GM12878 (cell line): Measurements from ENCODE around the gene RGSL1. TPM values are rescaled to one million over a fixed set of nuclear protein-coding genes. Genes with fewer than 3 reads are reported as not detected.
A peak's percentile ranks its signal among the peaks of the same experiment; 100 is the strongest.

Experiments used
- ATAC-seq: fragments of 200-7000 bp; cut with Tn5 transposase; 3 replicates; pipeline ENCODE4 v1.9.1; 2020; ENCODE audit warnings: mild to moderate bottlenecking, moderate library complexity
- BruUV-seq: library from RNA; stranded (reverse); fragments of 400-500 nt; replicated peaks from 2 replicates; lab custom pipeline; 2021; lab: Mats Ljungman, UMichigan
- CTCF ChIA-PET: fragments of 300-600 bp; sonication (Branson Sonifier 250); formaldehyde crosslinking; extraction: SDS; loops from one replicate; lab custom pipeline; 2021; ENCODE audit warnings: inconsistent platforms; lab: Yijun Ruan, JAX
- POLR2A ChIA-PET: fragments of 350-600 bp; formaldehyde crosslinking; extraction: SDS; loops from one replicate; lab custom pipeline; 2021; ENCODE audit warnings: inconsistent platforms; lab: Charles Lee
- RAD21 ChIA-PET: fragments of 300-600 bp; sonication (Branson Sonifier 250); formaldehyde crosslinking; loops from one replicate; lab custom pipeline; 2023; ENCODE audit warnings: antibody characterized with exemption; ENCODE audit not compliant: unreplicated experiment; lab: Charles Lee
- SMC1A ChIA-PET: fragments of 300-600 bp; sonication (Branson Sonifier 250); formaldehyde crosslinking; loops from one replicate; lab custom pipeline; 2023; ENCODE audit not compliant: unreplicated experiment, uncharacterized antibody; lab: Charles Lee
- DNase-seq: peaks from one replicate; pipeline ENCODE4 v3.0.0-alpha.2; 2011; ENCODE audit warnings: low read depth, low spot score
- FAIRE-seq: peaks from 3 replicates; lab custom pipeline; 2011; peaks lifted over from hg19 to GRCh38; lab: Jason Lieb, UNC
- H2AFZ ChIP-seq: 2 replicates; pipeline ENCODE4 v1.6.0; 2011; ENCODE audit warnings: low read depth, low read length, control low read depth; ENCODE audit not compliant: control insufficient read depth
- H3K27ac ChIP-seq: 2 replicates; pipeline ENCODE4 v1.5.1; 2011; ENCODE audit warnings: control low read depth; ENCODE audit not compliant: control insufficient read depth, insufficient read depth
- H3K27me3 ChIP-seq, 2 experiments: replicated peaks in 1 of 2; 2 replicates each; pipeline versions ENCODE4 v1.6.0 to v1.6.1; 2011; ENCODE audit warnings: low read length in 1 of 2; ENCODE audit not compliant: control insufficient read depth in 2 of 2, insufficient read depth in 2 of 2
- H3K36me3 ChIP-seq, 2 experiments: 2 replicates each; pipeline ENCODE4 v1.5.1; 2011; ENCODE audit warnings: low read length in 1 of 2; ENCODE audit not compliant: control insufficient read depth in 2 of 2, insufficient read depth in 2 of 2
- H3K4me1 ChIP-seq: 2 replicates; pipeline ENCODE4 v1.6.1; 2011; ENCODE audit warnings: mild to moderate bottlenecking, low read length, moderate library complexity, mixed read lengths; ENCODE audit not compliant: control insufficient read depth, insufficient read depth
- H3K4me2 ChIP-seq: 2 replicates; pipeline ENCODE4 v1.6.0; 2011; ENCODE audit warnings: control low read depth; ENCODE audit not compliant: control insufficient read depth, insufficient read depth
- H3K4me3 ChIP-seq: fragments of 200-600 bp; sonication (generic); 2 replicates; pipeline ENCODE4 v1.5.1; 2016
- H3K79me2 ChIP-seq: 2 replicates; pipeline ENCODE4 v1.6.0; 2011; ENCODE audit warnings: low read length; ENCODE audit not compliant: control insufficient read depth, insufficient read depth
- H3K9ac ChIP-seq: 2 replicates; pipeline ENCODE4 v1.8.0; 2011; ENCODE audit warnings: low read length, control low read depth, mixed read lengths; ENCODE audit not compliant: control insufficient read depth, insufficient read depth
- H3K9me3 ChIP-seq: replicated peaks from 3 replicates; pipeline ENCODE4 v1.5.1; 2011; ENCODE audit warnings: mild to moderate bottlenecking, low read length; ENCODE audit not compliant: control insufficient read depth, insufficient read depth
- H4K20me1 ChIP-seq: 2 replicates; pipeline ENCODE4 v1.6.0; 2011; ENCODE audit not compliant: control insufficient read depth, insufficient read depth
- CBFB ChIP-seq: IDR thresholded peaks from 2 replicates; pipeline ENCODE4 v1.6.1; 2016; ENCODE audit warnings: antibody characterized with exemption, low read depth
- CEBPB ChIP-seq, 2 experiments: fragments of 150-350 bp in 1 of 2; IDR thresholded peaks; 2 replicates each; pipeline ENCODE4 v1.6.1; 2012 to 2014; ENCODE audit warnings: low read depth in 2 of 2, low read length in 2 of 2, borderline replicate concordance in 1 of 2, inconsistent platforms in 1 of 2
- CEBPZ ChIP-seq: fragments of 150-350 bp; IDR thresholded peaks from 2 replicates; pipeline ENCODE4 v1.6.1; 2016; ENCODE audit warnings: low read depth, low read length
- CHD4 ChIP-seq: fragments of 200-600 bp; sonication (generic); IDR thresholded peaks from 2 replicates; pipeline ENCODE4 v1.6.1; 2016; ENCODE audit warnings: mild to moderate bottlenecking
- E4F1 ChIP-seq: fragments of 450-650 bp; IDR thresholded peaks from 2 replicates; pipeline ENCODE4 v1.6.1; 2018; ENCODE audit warnings: borderline replicate concordance, mild to moderate bottlenecking; ENCODE audit not compliant: partially characterized antibody
- FOXK2 ChIP-seq: fragments of 450-650 bp; IDR thresholded peaks from 2 replicates; pipeline ENCODE4 v1.6.1; 2017; ENCODE audit warnings: mild to moderate bottlenecking, moderate library complexity
- KLF5 ChIP-seq: fragments of 450-650 bp; IDR thresholded peaks from 2 replicates; pipeline ENCODE4 v1.6.1; 2014; ENCODE audit warnings: mild to moderate bottlenecking; ENCODE audit not compliant: partially characterized antibody
- MAX ChIP-seq: IDR thresholded peaks from 2 replicates; pipeline ENCODE4 v1.6.1; 2012; ENCODE audit warnings: low read depth, low read length, improper control_type of control experiment
- MEF2A ChIP-seq: IDR thresholded peaks from 2 replicates; pipeline ENCODE4 v1.6.1; 2011; ENCODE audit warnings: low read depth, mild to moderate bottlenecking, low read length, moderate library complexity; ENCODE audit not compliant: insufficient read depth
- NBN ChIP-seq: fragments of 450-650 bp; IDR thresholded peaks from 2 replicates; pipeline ENCODE4 v1.6.1; 2016
- NFIC ChIP-seq: IDR thresholded peaks from 2 replicates; pipeline ENCODE4 v1.6.1; 2012; ENCODE audit warnings: low read depth, mild to moderate bottlenecking, inconsistent platforms, low read length, moderate library complexity
- PAX8 ChIP-seq: fragments of 450-650 bp; IDR thresholded peaks from 2 replicates; pipeline ENCODE4 v1.6.1; 2017; ENCODE audit warnings: mild to moderate bottlenecking, moderate library complexity
- PBX3 ChIP-seq: IDR thresholded peaks from 2 replicates; pipeline ENCODE4 v1.6.1; 2011; ENCODE audit warnings: mild to moderate bottlenecking, low read depth, low read length, moderate library complexity; ENCODE audit not compliant: insufficient replicate concordance
- RCOR1 ChIP-seq: conservative IDR thresholded peaks from 2 replicates; pipeline ENCODE4 v1.6.1; 2012; ENCODE audit warnings: low read depth, low read length, improper control_type of control experiment
- SMARCA5 ChIP-seq: fragments of 450-650 bp; IDR thresholded peaks from 2 replicates; pipeline ENCODE4 v1.6.1; 2017; ENCODE audit warnings: mild to moderate bottlenecking
- WGBS: methylation state at CpG from one replicate; pipeline ENCODE4 v1.1.6; 2016; ENCODE audit warnings: low lambda C conversion rate; ENCODE audit not compliant: insufficient replicate concordance, insufficient coverage; ENCODE audit errors: missing lambda C conversion rate; 5-methylcytosine and 5-hydroxymethylcytosine counted together
- in situ Hi-C: fragments of 300-500 bp; cut with MboI; formaldehyde crosslinking; loops from 9 replicates; pipeline ENCODE4 v1.14.3; 2018; ENCODE audit warnings: mixed read lengths
- intact Hi-C: fragments of 100-400 bp; cut with micrococcal nuclease; formaldehyde crosslinking; loops from one replicate; pipeline ENCODE4 v1.14.2; 2022; ENCODE audit not compliant: unreplicated experiment
- polyA plus RNA-seq, 11 experiments: library from polyadenylated mRNA; depleted of rRNA in 4 of 11; unstranded in 6 of 11; stranded (reverse) in 5 of 11; fragments of >200 nt; fragmentation: Nextera tagmentation in 4 of 11; fragmentation: Illumina TruSeq in 1 of 11; extraction: Ambion mirVana in 4 of 11; extraction: Trizol in 1 of 11; gene quantifications; 1 replicate in 1 of 11; 2 replicates in 10 of 11; pipeline versions ENCODE4 v1.2.1 to v1.2.3, GENCODE V29; 2011 to 2016; ENCODE audit warnings: inconsistent platforms in 2 of 11, missing spikeins in 2 of 11, low read depth in 1 of 11
- total RNA-seq, 4 experiments: library from RNA; depleted of rRNA in 3 of 4; stranded (reverse); fragments of >200 nt in 3 of 4; fragmentation: Illumina TruSeq in 1 of 4; extraction: Trizol in 1 of 4; gene quantifications; 2 replicates each; pipeline versions ENCODE4 v1.2.1 to v1.2.3, GENCODE V29; 2013 to 2021

The RGSL1 gene
- total and polyA plus RNA-seq, 10 of the 15 experiments (the other 5 are each of a cell fraction or from before 2014, with no cell fraction given) = 0.05 to 0.28 (median 0.27) TPM; not detected in 5

GRCh38 chr1:182484067-182484466 lies 34.1 kb downstream of the RGSL1 start:
- Histone ChIP-seq H3K27me3 (no peaks in the 10 kb centered on the region), H4K20me1 (no peaks in the 10 kb centered on the region), H3K4me2 (no peak overlapping the region), H3K27ac (no peak overlapping the region), H3K9ac (no peak overlapping the region), H3K36me3 (no peaks in the 10 kb centered on the region), H3K4me1 (no peaks in the 10 kb centered on the region), H3K9me3 (no peaks in the 10 kb centered on the region), H3K79me2 (no peaks in the 10 kb centered on the region), H2AFZ (no peak overlapping the region), H3K4me3 (no peak overlapping the region)
- 89% methylated on average over 2 of the region's 2 CpGs for WGBS
- ChIA-PET RAD21 (interaction anchor here (2.0 kb wide), 1 partner anchor 104 kb away, joined by 10 read pairs; the partner anchor contains the start of gene RNASEL), CTCF (interaction anchor here (1.0 to 2.3 kb wide), 10 partner anchors 22 to 403 kb away, joined by 3 to 7 read pairs (median 4); no protein-coding TSS in a partner anchor), SMC1A (interaction anchor here (0.7 to 1.2 kb wide), 5 partner anchors 35 to 111 kb away, joined by 3 to 7 read pairs (median 3); partner anchors contain the start of gene RNASEL), POLR2A (no interaction called here)
- no peak for FAIRE-seq
- peak; percentile 34 for ATAC-seq
- intact Hi-C loops (no loop called here), in situ Hi-C loops (no loop called here)
- DNase-seq = no peak
- TF ChIP-seq CEBPZ (no peak), MAX (no peak), SMARCA5 (no peak), NFIC (no peak), PAX8 (no peak), NBN (no peak), PBX3 (no peak), RCOR1 (no peak), MEF2A (no peak), CHD4 (no peak), E4F1 (no peak), CEBPB (IDR thresholded peaks at IDR 0.05; ENCODE audit: borderline replicate concordance in 1 of 2, low read depth in 2 of 2, low read length in 2 of 2) (no peak), FOXK2 (no peak), CBFB (no peak), KLF5 (no peak)
- BruUV-seq = no TSS peak
